A673 (cell line): ENCODE data around the gene KIF24. TPM values are rescaled to one million over a fixed set of nuclear protein-coding genes. Genes with fewer than 3 reads are reported as not detected.

Source experiments
- BruUV-seq: library from RNA; stranded (reverse); fragments of 400-500 nt; replicated peaks from 2 replicates; lab custom pipeline; 2021; lab: Mats Ljungman, UMichigan
- CTCF ChIA-PET: fragments of 300-600 bp; sonication (Branson Sonifier 250); formaldehyde crosslinking; loops from one replicate; lab custom pipeline; 2022; ENCODE audit warnings: antibody characterized with exemption; lab: Charles Lee
- POLR2A ChIA-PET: fragments of 300-600 bp; sonication (Branson Sonifier 250); formaldehyde crosslinking; loops from one replicate; lab custom pipeline; 2022; ENCODE audit warnings: antibody characterized with exemption; ENCODE audit not compliant: low non-redundant PET; lab: Charles Lee
- DNase-seq: peaks from one replicate; pipeline ENCODE4 v3.0.0-alpha.2; 2015; ENCODE audit warnings: low spot score
- H3K27ac ChIP-seq: fragments of 200-600 bp; sonication (generic); 2 replicates; pipeline ENCODE4 v1.5.1; 2016; ENCODE audit warnings: mixed run types, low read depth, mild to moderate bottlenecking, mixed read lengths, antibody characterized with exemption, low read length; ENCODE audit not compliant: poor library complexity, severe bottlenecking
- H3K27me3 ChIP-seq: fragments of 200-600 bp; sonication (generic); replicated peaks from 2 replicates; pipeline ENCODE4 v1.6.1; 2017; ENCODE audit warnings: mixed run types, low read depth, mild to moderate bottlenecking, mixed read lengths, antibody characterized with exemption, low read length; ENCODE audit not compliant: insufficient read depth, poor library complexity
- H3K36me3 ChIP-seq: fragments of 200-600 bp; sonication (generic); 2 replicates; pipeline ENCODE4 v1.6.1; 2016; ENCODE audit warnings: mixed run types, mild to moderate bottlenecking, mixed read lengths, antibody characterized with exemption, low read length; ENCODE audit not compliant: insufficient read depth, poor library complexity, severe bottlenecking
- H3K4me1 ChIP-seq: fragments of 200-600 bp; sonication (generic); 2 replicates; pipeline ENCODE4 v1.6.1; 2017; ENCODE audit warnings: mixed run types, mild to moderate bottlenecking, mixed read lengths, antibody characterized with exemption, low read length; ENCODE audit not compliant: insufficient read depth, poor library complexity, severe bottlenecking
- H3K4me3 ChIP-seq: fragments of 200-600 bp; sonication (generic); 2 replicates; pipeline ENCODE4 v1.5.1; 2016; ENCODE audit warnings: low read depth, mixed run types, mild to moderate bottlenecking, mixed read lengths, low read length; ENCODE audit not compliant: poor library complexity, severe bottlenecking
- H3K9me3 ChIP-seq: fragments of 200-600 bp; sonication (generic); 2 replicates; pipeline ENCODE4 v1.6.1; 2016; ENCODE audit warnings: mixed run types, low read depth, mild to moderate bottlenecking, mixed read lengths, antibody characterized with exemption, low read length; ENCODE audit not compliant: poor library complexity, severe bottlenecking
- CTCF ChIP-seq: fragments of 300-800, 200-600 bp; sonication (generic); conservative IDR thresholded peaks from 2 replicates; pipeline ENCODE4 v1.5.1; 2017; ENCODE audit warnings: low read depth, mild to moderate bottlenecking, antibody characterized with exemption, low read length, moderate library complexity, mixed read lengths
- EZH2 ChIP-seq: fragments of 200-600 bp; sonication (generic); IDR thresholded peaks from 2 replicates; pipeline ENCODE4 v1.6.1; 2017; ENCODE audit warnings: borderline replicate concordance, low read depth, mild to moderate bottlenecking, mixed read lengths, antibody characterized with exemption, low read length; ENCODE audit not compliant: poor library complexity, severe bottlenecking
- intact Hi-C: fragments of 100-400 bp; cut with micrococcal nuclease; formaldehyde crosslinking; loops from one replicate; pipeline ENCODE4 v1.10.0; 2022; ENCODE audit not compliant: unreplicated experiment
- total RNA-seq: library from RNA; stranded (reverse); gene quantifications from 2 replicates; pipeline ENCODE4 v1.2.3, GENCODE V29; 2021

Gene KIF24
- total RNA-seq, 1 experiment from 2014 or later, result 11.6 TPM

- H3K9me3 ChIP-seq, result no peaks in the 10 kb centered on the region
- ChIA-PET POLR2A (no interaction called here), CTCF (no interaction called here)
- no peak overlapping the region for H3K27ac ChIP-seq
- no peak for TF ChIP-seq EZH2
- TF ChIP-seq CTCF, result no peak
- H3K4me1 ChIP-seq, result peaks cover 19% of the 10 kb centered on the region
- no peaks in the 10 kb centered on the region for H3K36me3 ChIP-seq
- no peaks in the 10 kb centered on the region for H3K27me3 ChIP-seq
- H3K4me3 ChIP-seq, result no peak overlapping the region
- no peak for DNase-seq
- no TSS peak for BruUV-seq
- intact Hi-C loops, result no loop called here
Measured at GRCh38 chr9:34374339-34374738, 45.3 kb upstream of the KIF24 start.

GRCh38 chr9:34373749-34374148, 44.7 kb upstream of the KIF24 start:
- ChIA-PET CTCF (no interaction called here), POLR2A (no interaction called here)
- H3K36me3 ChIP-seq, result no peaks in the 10 kb centered on the region
- no TSS peak for BruUV-seq
- H3K27ac ChIP-seq, result no peak overlapping the region
- H3K4me3 ChIP-seq, result no peak overlapping the region
- no peaks in the 10 kb centered on the region for H3K27me3 ChIP-seq
- H3K4me1 ChIP-seq, result peaks cover 19% of the 10 kb centered on the region
- intact Hi-C loops, result no loop called here
- DNase-seq, result no peak
- TF ChIP-seq EZH2 (no peak), CTCF (no peak)
- no peaks in the 10 kb centered on the region for H3K9me3 ChIP-seq

GRCh38 chr9:34372467-34373011, 43.5 kb upstream of the KIF24 start:
- no peak for DNase-seq
- no peaks in the 10 kb centered on the region for H3K27me3 ChIP-seq
- no peak for TF ChIP-seq EZH2
- no peak for TF ChIP-seq CTCF
- BruUV-seq, result no TSS peak
- no peaks in the 10 kb centered on the region for H3K36me3 ChIP-seq
- intact Hi-C loops, result no loop called here
- ChIA-PET CTCF (no interaction called here), POLR2A (no interaction called here)
- no peak overlapping the region for H3K4me3 ChIP-seq
- H3K27ac ChIP-seq, result no peak overlapping the region
- H3K9me3 ChIP-seq, result no peaks in the 10 kb centered on the region
- peaks cover 19% of the 10 kb centered on the region for H3K4me1 ChIP-seq
